Measurements from ENCODE around the gene PAPLN. TPM values are rescaled to one million over a fixed set of nuclear protein-coding genes. Genes with fewer than 3 reads are reported as not detected.
"Not testable (repeated sequence)": the region's sequence is repeated elsewhere in the genome, so short reads cannot be mapped to it uniquely, and the experiment has no call there.

Gene PAPLN
- 10 to 100 TPM in 1 of 2 donors, 1 to 10 TPM in 1; 9.6 to 13.5 TPM for total RNA-seq

DNA sequence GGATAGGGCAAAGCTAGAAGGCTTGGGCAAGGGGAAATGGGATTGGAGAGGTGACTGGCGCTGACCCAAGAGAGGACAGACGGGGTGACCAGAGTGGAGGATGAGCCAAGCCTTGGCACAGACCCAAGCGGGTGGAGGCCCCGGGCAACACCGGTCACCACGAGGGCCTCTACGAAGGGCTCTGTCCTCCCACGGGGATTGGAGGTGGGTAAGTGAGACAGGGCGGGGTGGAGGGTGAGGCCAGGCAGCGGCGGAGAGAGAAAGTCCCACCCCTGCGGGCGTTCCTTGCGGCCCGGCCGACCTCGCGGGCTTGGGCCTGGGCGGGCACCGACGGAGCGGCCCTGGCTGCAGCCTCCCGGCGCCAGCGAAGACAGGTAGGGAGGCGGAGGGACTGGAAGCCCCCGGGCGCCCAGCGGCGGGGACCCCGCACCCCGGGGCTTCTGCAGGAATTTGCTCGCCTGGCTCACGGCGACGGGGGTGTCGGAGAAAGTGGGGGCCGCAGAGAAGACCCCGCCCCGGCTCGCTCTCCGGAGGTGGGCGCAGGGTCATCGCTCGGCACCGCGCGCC lies at the start of gene PAPLN:
Gene PAPLN, plus strand, starts transcription at position 288 of the 567 bp plus-strand sequence. CDS start 2,273 bp downstream, outside the sequence.
- H3K4me1 ChIP-seq: peaks cover 29% of the 10 kb centered on the region
- TF ChIP-seq, protein P1, sequence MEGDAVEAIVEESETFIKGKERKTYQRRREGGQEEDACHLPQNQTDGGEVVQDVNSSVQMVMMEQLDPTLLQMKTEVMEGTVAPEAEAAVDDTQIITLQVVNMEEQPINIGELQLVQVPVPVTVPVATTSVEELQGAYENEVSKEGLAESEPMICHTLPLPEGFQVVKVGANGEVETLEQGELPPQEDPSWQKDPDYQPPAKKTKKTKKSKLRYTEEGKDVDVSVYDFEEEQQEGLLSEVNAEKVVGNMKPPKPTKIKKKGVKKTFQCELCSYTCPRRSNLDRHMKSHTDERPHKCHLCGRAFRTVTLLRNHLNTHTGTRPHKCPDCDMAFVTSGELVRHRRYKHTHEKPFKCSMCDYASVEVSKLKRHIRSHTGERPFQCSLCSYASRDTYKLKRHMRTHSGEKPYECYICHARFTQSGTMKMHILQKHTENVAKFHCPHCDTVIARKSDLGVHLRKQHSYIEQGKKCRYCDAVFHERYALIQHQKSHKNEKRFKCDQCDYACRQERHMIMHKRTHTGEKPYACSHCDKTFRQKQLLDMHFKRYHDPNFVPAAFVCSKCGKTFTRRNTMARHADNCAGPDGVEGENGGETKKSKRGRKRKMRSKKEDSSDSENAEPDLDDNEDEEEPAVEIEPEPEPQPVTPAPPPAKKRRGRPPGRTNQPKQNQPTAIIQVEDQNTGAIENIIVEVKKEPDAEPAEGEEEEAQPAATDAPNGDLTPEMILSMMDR (IDR thresholded peaks at IDR 0.05): no peak
- TF ChIP-seq POLR2A (IDR thresholded peaks at IDR 0.05): no peak
- H3K27me3 ChIP-seq: peaks cover 0 to 18% of the 10 kb centered on the region in 2 donors
- 8 to 29% methylated on average over 6 to 43 of the region's 48 CpGs for WGBS, 2 donors
- H3K4me3 ChIP-seq: peak within 1 kb of the TSS in 1 of 2 donors; percentile 35
- intact Hi-C loops (cut with DNase I): no loop called here
- H3K36me3 ChIP-seq (replicated peaks in 1 of 2; ENCODE audit: insufficient read depth in 1 of 2, low read depth in 2 of 2): no peaks in the 10 kb centered on the region
- no peaks in the 10 kb centered on the region for H3K9me3 ChIP-seq
- H3K27ac ChIP-seq: peak within 1 kb of the TSS in 1 of 4 donors; percentile 16
- ATAC-seq (peak; percentile 43), DNase-seq (peak in 3 of 4 donors; percentile 25 to 44 (median 37))

- Histone ChIP-seq H3K4me1 (no peaks in the 10 kb centered on the region), H3K27me3 (no peaks in the 10 kb centered on the region), H3K4me3 (no peak overlapping the region), H3K27ac (no peak overlapping the region), H3K36me3 (replicated peaks in 1 of 2; ENCODE audit: insufficient read depth in 1 of 2, low read depth in 2 of 2) (peaks cover 0 to 5% of the 10 kb centered on the region in 2 donors), H3K9me3 (no peaks in the 10 kb centered on the region)
- no peak for DNase-seq
- intact Hi-C loops (cut with DNase I): no loop called here
- TF ChIP-seq, protein P1 (IDR thresholded peaks at IDR 0.05): no peak
- TF ChIP-seq POLR2A (IDR thresholded peaks at IDR 0.05): no peak
- no peak for ATAC-seq
- WGBS, 2 donors: 81 to 95% methylated on average over 3 of the region's 3 CpGs
Measured at GRCh38 chr14:73188501-73188911, 48.8 kb upstream of the PAPLN start.

DNA sequence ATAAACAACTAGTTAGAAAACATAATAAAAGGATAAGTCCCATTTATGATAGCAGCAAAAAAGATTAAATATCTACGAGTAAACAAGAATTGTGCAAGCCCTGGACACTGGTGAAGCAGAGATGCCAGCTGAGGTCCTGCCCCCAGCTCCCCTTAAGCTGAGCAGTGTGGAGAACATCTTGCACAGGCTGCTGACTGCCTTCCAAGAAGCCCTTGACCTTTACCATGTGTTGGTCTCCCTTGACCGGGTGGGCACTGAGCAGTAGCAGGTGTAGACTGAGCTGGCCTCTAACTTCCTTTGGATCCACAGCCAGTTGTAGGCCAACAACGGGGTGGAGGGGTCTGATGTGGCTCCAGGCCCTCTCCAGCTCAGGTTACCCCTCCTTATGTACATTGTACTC lies 47.7 kb upstream of the PAPLN start:
- peaks cover 0 to 12% of the 10 kb centered on the region in 2 donors for H3K36me3 ChIP-seq (replicated peaks in 1 of 2; ENCODE audit: insufficient read depth in 1 of 2, low read depth in 2 of 2)
- intact Hi-C loops (cut with DNase I): no loop called here
- no peaks in the 10 kb centered on the region for H3K9me3 ChIP-seq
- no peak for DNase-seq
- WGBS, 2 donors: 85 to 90% methylated on average over 1 to 3 of the region's 3 CpGs
- H3K27ac ChIP-seq: no peak overlapping the region
- no peaks in the 10 kb centered on the region for H3K27me3 ChIP-seq
- no peaks in the 10 kb centered on the region for H3K4me1 ChIP-seq
- ATAC-seq: no peak
- TF ChIP-seq, protein P1 (IDR thresholded peaks at IDR 0.05): no peak
- TF ChIP-seq POLR2A (IDR thresholded peaks at IDR 0.05): no peak
- no peak overlapping the region for H3K4me3 ChIP-seq

- intact Hi-C loops (cut with DNase I): no loop called here
Measured at GRCh38 chr14:73191441-73191840, 45.9 kb upstream of the PAPLN start.

GRCh38 chr14:73194306-73194705 lies 43.0 kb upstream of the PAPLN start:
- ATAC-seq; H3K9me3 ChIP-seq; H3K4me3 ChIP-seq; H3K4me1 ChIP-seq; H3K27me3 ChIP-seq; DNase-seq; intact Hi-C loops (cut with DNase I); H3K27ac ChIP-seq: not testable (repeated sequence)
- peaks cover 0 to 14% of the 10 kb centered on the region in 2 donors for H3K36me3 ChIP-seq (replicated peaks in 1 of 2; ENCODE audit: insufficient read depth in 1 of 2, low read depth in 2 of 2)
- WGBS, 2 donors: 95 to 96% methylated on average over 8 of the region's 8 CpGs

More at GRCh38 chr14:73191441-73191840, 45.9 kb upstream of the PAPLN start:
- H3K4me1 ChIP-seq: no peaks in the 10 kb centered on the region
- DNase-seq (no peak), ATAC-seq (no peak)
- no peak overlapping the region for H3K4me3 ChIP-seq
- H3K27me3 ChIP-seq: no peaks in the 10 kb centered on the region
- TF ChIP-seq POLR2A (IDR thresholded peaks at IDR 0.05): no peak
- TF ChIP-seq, protein P1 (IDR thresholded peaks at IDR 0.05): no peak
- WGBS, 2 donors: 95 to 97% methylated on average over 2 of the region's 2 CpGs
- H3K27ac ChIP-seq: no peak overlapping the region
- peaks cover 0 to 12% of the 10 kb centered on the region in 2 donors for H3K36me3 ChIP-seq (replicated peaks in 1 of 2; ENCODE audit: insufficient read depth in 1 of 2, low read depth in 2 of 2)
- no peaks in the 10 kb centered on the region for H3K9me3 ChIP-seq
